Neural progenitor cell (in vitro differentiated cells): ENCODE results near the gene OTUD3. TPM values are rescaled to one million over a fixed set of nuclear protein-coding genes. Genes with fewer than 3 reads are reported as not detected.

Experiments
- DNase-seq: peaks from one replicate; pipeline ENCODE4 v3.0.0-alpha.2; 2016; ENCODE audit warnings: low spot score
- H2AFZ ChIP-seq: fragments of 200-600 bp; sonication (generic); replicated peaks from 2 replicates; pipeline ENCODE4 v1.6.1; 2016; ENCODE audit warnings: antibody characterized with exemption
- H3F3A ChIP-seq: fragments of 200-600 bp; sonication (generic); 2 replicates; pipeline ENCODE4 v1.6.1; 2016; ENCODE audit warnings: antibody characterized with exemption, low read depth
- H3K27ac ChIP-seq: fragments of 200-600 bp; sonication (generic); 2 replicates; pipeline ENCODE4 v1.5.1; 2016; ENCODE audit warnings: mild to moderate bottlenecking
- H3K27me3 ChIP-seq: fragments of 200-600 bp; sonication (generic); 2 replicates; pipeline ENCODE4 v1.6.1; 2016; ENCODE audit warnings: mild to moderate bottlenecking, moderate library complexity
- H3K36me3 ChIP-seq: fragments of 200-600 bp; sonication (generic); 2 replicates; pipeline ENCODE4 v1.5.1; 2016
- H3K4me1 ChIP-seq: fragments of 200-600 bp; sonication (generic); 2 replicates; pipeline ENCODE4 v1.6.1; 2016; ENCODE audit warnings: mixed run types
- H3K4me2 ChIP-seq: fragments of 200-600 bp; sonication (generic); 2 replicates; pipeline ENCODE4 v1.6.1; 2016
- H3K4me3 ChIP-seq: fragments of 200-600 bp; sonication (generic); 2 replicates; pipeline ENCODE4 v1.5.1; 2016
- H3K79me2 ChIP-seq: fragments of 200-600 bp; sonication (generic); 2 replicates; pipeline ENCODE4 v1.6.1; 2016; ENCODE audit warnings: low read depth
- H3K9ac ChIP-seq: fragments of 200-600 bp; sonication (generic); 2 replicates; pipeline ENCODE4 v1.6.1; 2016
- H3K9me3 ChIP-seq: fragments of 200-600 bp; sonication (generic); 2 replicates; pipeline ENCODE4 v1.5.1; 2016; ENCODE audit warnings: low read depth
- H4K20me1 ChIP-seq: fragments of 200-600 bp; sonication (generic); 2 replicates; pipeline ENCODE4 v1.6.1; 2016; ENCODE audit warnings: low read depth
- H3K27ac Mint-ChIP-seq: 3 replicates; pipeline ENCODE4 v1.8.0; 2021; ENCODE audit warnings: mixed read lengths
- H3K27me3 Mint-ChIP-seq: 2 replicates; pipeline ENCODE4 v1.8.0; 2022; ENCODE audit warnings: low read depth, mild to moderate bottlenecking, inconsistent platforms, moderate library complexity, mixed read lengths; ENCODE audit not compliant: insufficient read depth
- H3K36me3 Mint-ChIP-seq: 3 replicates; pipeline ENCODE4 v1.8.0; 2021; ENCODE audit warnings: mixed read lengths
- H3K4me1 Mint-ChIP-seq: 3 replicates; pipeline ENCODE4 v1.8.0; 2021; ENCODE audit warnings: mixed read lengths
- H3K4me3 Mint-ChIP-seq: 3 replicates; pipeline ENCODE4 v1.8.0; 2021; ENCODE audit warnings: mild to moderate bottlenecking, moderate library complexity, mixed read lengths
- H3K9me3 Mint-ChIP-seq: 3 replicates; pipeline ENCODE4 v1.8.0; 2020; ENCODE audit warnings: mixed read lengths
- EZH2 ChIP-seq: fragments of 200-600 bp; sonication (generic); IDR thresholded peaks from 2 replicates; pipeline ENCODE4 v1.6.1; 2017; ENCODE audit warnings: antibody characterized with exemption, mild to moderate bottlenecking, moderate library complexity
- EZH2phosphoT487 ChIP-seq: fragments of 200-600 bp; sonication (generic); IDR thresholded peaks from 2 replicates; pipeline ENCODE4 v1.6.1; 2017; ENCODE audit warnings: antibody characterized with exemption
- total RNA-seq: library from RNA; depleted of rRNA; stranded (reverse); fragments of >200 nt; gene quantifications from 2 replicates; pipeline ENCODE4 v1.2.3, GENCODE V29; 2015; ENCODE audit warnings: low replicate concordance
- TF ChIP-seq, protein P1 (sequence below): fragments of 200-600 bp; sonication (generic); IDR thresholded peaks from 2 replicates; pipeline ENCODE4 v1.5.1; 2017; ENCODE audit warnings: antibody characterized with exemption, mild to moderate bottlenecking

OTUD3 gene
- total RNA-seq, 1 donor from 2014 or later: 28.6 TPM

DNA sequence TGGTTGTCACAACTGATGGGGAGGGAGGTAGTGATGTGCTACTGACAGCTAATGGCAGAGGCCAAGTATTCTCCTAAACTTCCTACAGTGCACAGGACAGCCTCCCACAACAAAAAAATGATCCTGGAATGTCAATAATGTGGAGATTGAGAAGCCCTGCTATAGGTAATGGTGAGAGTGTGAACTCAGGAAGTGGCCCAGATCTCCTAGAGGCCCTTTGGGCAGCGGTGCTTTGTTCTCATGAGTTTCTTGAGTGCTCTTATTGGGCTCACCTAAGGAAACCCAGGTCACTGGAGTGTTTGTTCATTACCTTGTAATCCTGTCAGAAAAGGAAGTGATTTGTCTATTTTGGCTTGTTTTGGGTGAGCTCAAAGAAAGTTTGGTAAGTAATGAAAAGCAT, 5.9 kb downstream of the OTUD3 start:
- no peak overlapping the region for H3K4me2 ChIP-seq
- H3K4me3 Mint-ChIP-seq: no peak overlapping the region
- no peaks in the 10 kb centered on the region for H3K27me3 Mint-ChIP-seq
- no peaks in the 10 kb centered on the region for H3F3A ChIP-seq
- no peaks in the 10 kb centered on the region for H3K36me3 ChIP-seq
- H4K20me1 ChIP-seq: peaks cover 74% of the 10 kb centered on the region
- H3K36me3 Mint-ChIP-seq: peaks cover 12% of the 10 kb centered on the region
- H3K27ac Mint-ChIP-seq: no peak overlapping the region
- H3K4me3 ChIP-seq: no peak overlapping the region
- no peaks in the 10 kb centered on the region for H3K9me3 ChIP-seq
- no peak for DNase-seq
- H3K9me3 Mint-ChIP-seq: no peaks in the 10 kb centered on the region
- no peak overlapping the region for H2AFZ ChIP-seq
- no peak overlapping the region for H3K9ac ChIP-seq
- H3K4me1 ChIP-seq: peaks cover 7% of the 10 kb centered on the region
- H3K4me1 Mint-ChIP-seq: peaks cover 14% of the 10 kb centered on the region
- H3K27ac ChIP-seq: no peak overlapping the region
- no peaks in the 10 kb centered on the region for H3K27me3 ChIP-seq
- peaks cover 84% of the 10 kb centered on the region for H3K79me2 ChIP-seq
- TF ChIP-seq EZH2phosphoT487 (no peak), EZH2 (no peak)
- TF ChIP-seq, protein P1, sequence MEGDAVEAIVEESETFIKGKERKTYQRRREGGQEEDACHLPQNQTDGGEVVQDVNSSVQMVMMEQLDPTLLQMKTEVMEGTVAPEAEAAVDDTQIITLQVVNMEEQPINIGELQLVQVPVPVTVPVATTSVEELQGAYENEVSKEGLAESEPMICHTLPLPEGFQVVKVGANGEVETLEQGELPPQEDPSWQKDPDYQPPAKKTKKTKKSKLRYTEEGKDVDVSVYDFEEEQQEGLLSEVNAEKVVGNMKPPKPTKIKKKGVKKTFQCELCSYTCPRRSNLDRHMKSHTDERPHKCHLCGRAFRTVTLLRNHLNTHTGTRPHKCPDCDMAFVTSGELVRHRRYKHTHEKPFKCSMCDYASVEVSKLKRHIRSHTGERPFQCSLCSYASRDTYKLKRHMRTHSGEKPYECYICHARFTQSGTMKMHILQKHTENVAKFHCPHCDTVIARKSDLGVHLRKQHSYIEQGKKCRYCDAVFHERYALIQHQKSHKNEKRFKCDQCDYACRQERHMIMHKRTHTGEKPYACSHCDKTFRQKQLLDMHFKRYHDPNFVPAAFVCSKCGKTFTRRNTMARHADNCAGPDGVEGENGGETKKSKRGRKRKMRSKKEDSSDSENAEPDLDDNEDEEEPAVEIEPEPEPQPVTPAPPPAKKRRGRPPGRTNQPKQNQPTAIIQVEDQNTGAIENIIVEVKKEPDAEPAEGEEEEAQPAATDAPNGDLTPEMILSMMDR: no peak

DNA sequence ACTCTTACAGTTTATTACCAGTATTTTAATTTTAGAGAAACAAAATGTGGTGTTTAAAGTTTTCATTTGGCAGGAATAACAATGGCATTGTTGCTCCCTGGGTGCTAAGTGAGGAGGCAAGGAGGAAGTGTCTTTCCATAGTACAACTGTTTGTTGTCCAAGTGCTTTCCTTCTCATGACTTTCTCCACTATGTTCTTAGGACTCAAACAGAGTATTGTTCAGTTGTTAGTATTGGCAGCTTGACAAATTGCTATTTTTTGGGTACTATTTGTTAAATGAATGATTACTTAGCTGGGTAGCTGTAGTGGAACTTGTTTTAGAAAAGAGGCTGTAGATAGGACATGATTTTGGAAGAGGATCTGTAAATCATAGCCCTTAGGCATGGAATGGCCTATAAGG, 7.5 kb downstream of the OTUD3 start:
- H3K36me3 Mint-ChIP-seq: peaks cover 16% of the 10 kb centered on the region
- no peak for DNase-seq
- H3K27me3 Mint-ChIP-seq: no peaks in the 10 kb centered on the region
- H3K79me2 ChIP-seq: peaks cover 71% of the 10 kb centered on the region
- peaks cover 59% of the 10 kb centered on the region for H4K20me1 ChIP-seq
- H3K27me3 ChIP-seq: no peaks in the 10 kb centered on the region
- H3K4me1 ChIP-seq: no peaks in the 10 kb centered on the region
- H3K4me3 Mint-ChIP-seq: no peak overlapping the region
- H3K4me3 ChIP-seq: no peak overlapping the region
- TF ChIP-seq EZH2 (no peak), EZH2phosphoT487 (no peak)
- TF ChIP-seq, protein P1: no peak
- H3F3A ChIP-seq: no peaks in the 10 kb centered on the region
- H3K9me3 Mint-ChIP-seq: no peaks in the 10 kb centered on the region
- H3K4me1 Mint-ChIP-seq: no peaks in the 10 kb centered on the region
- no peaks in the 10 kb centered on the region for H3K36me3 ChIP-seq
- H3K9ac ChIP-seq: no peak overlapping the region
- no peak overlapping the region for H2AFZ ChIP-seq
- no peak overlapping the region for H3K4me2 ChIP-seq
- no peak overlapping the region for H3K27ac Mint-ChIP-seq
- no peaks in the 10 kb centered on the region for H3K9me3 ChIP-seq
- H3K27ac ChIP-seq: no peak overlapping the region

DNA sequence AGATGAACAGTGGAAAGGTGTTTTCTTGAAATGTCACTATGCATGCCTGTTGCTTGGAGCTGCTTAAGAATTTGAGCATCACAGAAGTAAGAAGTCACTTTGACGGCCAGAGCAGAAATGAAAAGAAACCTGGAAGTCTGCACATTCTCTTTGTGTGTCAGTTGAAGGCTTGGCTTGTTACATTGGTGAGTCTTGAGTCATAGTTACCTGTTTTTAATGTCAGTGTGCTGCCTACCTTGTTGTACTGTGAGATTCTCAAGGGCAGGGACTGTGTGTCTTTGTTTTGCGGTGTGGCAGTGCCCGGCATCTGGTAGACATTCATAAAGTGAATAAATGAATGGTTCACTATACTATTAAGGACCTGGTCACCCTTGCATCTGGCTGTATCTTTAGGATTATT, 9.9 kb downstream of the OTUD3 start:
- Histone ChIP-seq H3K36me3 (peaks cover 11% of the 10 kb centered on the region), H4K20me1 (peaks cover 38% of the 10 kb centered on the region), H3K79me2 (peaks cover 47% of the 10 kb centered on the region), H3F3A (no peaks in the 10 kb centered on the region), H3K9me3 (no peaks in the 10 kb centered on the region), H2AFZ (no peak overlapping the region), H3K27ac (no peak overlapping the region), H3K9ac (no peak overlapping the region), H3K4me3 (no peak overlapping the region), H3K27me3 (no peaks in the 10 kb centered on the region), H3K4me2 (no peak overlapping the region), H3K4me1 (no peaks in the 10 kb centered on the region)
- H3K27ac Mint-ChIP-seq: no peak overlapping the region
- peaks cover 14% of the 10 kb centered on the region for H3K36me3 Mint-ChIP-seq
- H3K27me3 Mint-ChIP-seq: no peaks in the 10 kb centered on the region
- DNase-seq: no peak
- TF ChIP-seq EZH2 (no peak), EZH2phosphoT487 (no peak)
- TF ChIP-seq, protein P1: no peak
- H3K4me1 Mint-ChIP-seq: no peaks in the 10 kb centered on the region
- H3K9me3 Mint-ChIP-seq: no peaks in the 10 kb centered on the region
- H3K4me3 Mint-ChIP-seq: no peak overlapping the region
